Osteocyte (in vitro differentiated cells): ENCODE data around the gene ETDA. TPM values are rescaled to one million over a fixed set of nuclear protein-coding genes. Genes with fewer than 3 reads are reported as not detected.
"Not testable (repeated sequence)": the region's sequence is repeated elsewhere in the genome, so short reads cannot be mapped to it uniquely, and the experiment has no call there.

Experiments used
- DNase-seq: peaks from one replicate; pipeline ENCODE4 v3.0.0; 2021; ENCODE audit warnings: mixed read lengths; ENCODE audit not compliant: unreplicated experiment; ENCODE audit errors: extremely low spot score
- H3K27ac Mint-ChIP-seq: one replicate; pipeline ENCODE4 v1.8.0; 2021; ENCODE audit warnings: mild to moderate bottlenecking, mixed read lengths; ENCODE audit not compliant: unreplicated experiment
- H3K27me3 Mint-ChIP-seq: one replicate; pipeline ENCODE4 v1.8.0; 2021; ENCODE audit warnings: mixed read lengths; ENCODE audit not compliant: unreplicated experiment
- H3K36me3 Mint-ChIP-seq: one replicate; pipeline ENCODE4 v1.8.0; 2021; ENCODE audit warnings: mixed read lengths; ENCODE audit not compliant: unreplicated experiment
- H3K4me1 Mint-ChIP-seq: one replicate; pipeline ENCODE4 v1.8.0; 2021; ENCODE audit warnings: mixed read lengths; ENCODE audit not compliant: unreplicated experiment
- H3K4me3 Mint-ChIP-seq: one replicate; pipeline ENCODE4 v1.8.0; 2021; ENCODE audit warnings: mild to moderate bottlenecking, moderate library complexity, mixed read lengths; ENCODE audit not compliant: unreplicated experiment
- H3K9me3 Mint-ChIP-seq: one replicate; pipeline ENCODE4 v1.8.0; 2021; ENCODE audit warnings: mixed read lengths; ENCODE audit not compliant: unreplicated experiment
- total RNA-seq: library from RNA; stranded (reverse); gene quantifications from 2 replicates; pipeline ENCODE4 v1.2.1, GENCODE V29; 2021
- TF ChIP-seq, protein P1 (sequence below): fragments of 200-600 bp; sonication (generic); IDR thresholded peaks from 2 replicates; pipeline ENCODE4 v1.5.0; 2021; ENCODE audit warnings: antibody characterized with exemption, mild to moderate bottlenecking, moderate library complexity

The ETDA gene
- total RNA-seq, 1 donor from 2014 or later = not detected

DNA sequence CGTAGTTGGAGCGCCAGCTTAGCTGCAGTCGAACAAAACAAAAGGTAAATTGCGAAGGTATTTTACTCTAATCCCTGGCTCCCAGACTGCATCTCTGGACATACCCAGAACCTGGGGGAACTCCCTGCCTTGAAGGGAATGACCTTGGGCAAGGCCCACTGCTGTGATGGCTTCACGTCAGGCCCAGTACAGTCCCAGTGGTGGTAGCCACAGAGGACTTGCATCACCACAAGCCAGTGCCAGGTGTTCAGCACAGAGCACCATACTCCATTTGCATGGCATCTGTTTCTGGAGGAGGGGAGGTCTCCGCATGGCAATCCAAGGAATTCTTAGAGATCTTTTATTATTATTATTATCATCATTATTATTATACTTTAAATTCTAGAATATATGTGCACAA, 5.6 kb downstream of the ETDA start:
- Mint-ChIP-seq H3K27ac (no peak overlapping the region), H3K4me1 (no peaks in the 10 kb centered on the region), H3K4me3 (no peak overlapping the region), H3K27me3 (no peaks in the 10 kb centered on the region), H3K36me3 (no peaks in the 10 kb centered on the region), H3K9me3 (peaks cover 19% of the 10 kb centered on the region)
- DNase-seq = peak; percentile 67
- TF ChIP-seq, protein P1, sequence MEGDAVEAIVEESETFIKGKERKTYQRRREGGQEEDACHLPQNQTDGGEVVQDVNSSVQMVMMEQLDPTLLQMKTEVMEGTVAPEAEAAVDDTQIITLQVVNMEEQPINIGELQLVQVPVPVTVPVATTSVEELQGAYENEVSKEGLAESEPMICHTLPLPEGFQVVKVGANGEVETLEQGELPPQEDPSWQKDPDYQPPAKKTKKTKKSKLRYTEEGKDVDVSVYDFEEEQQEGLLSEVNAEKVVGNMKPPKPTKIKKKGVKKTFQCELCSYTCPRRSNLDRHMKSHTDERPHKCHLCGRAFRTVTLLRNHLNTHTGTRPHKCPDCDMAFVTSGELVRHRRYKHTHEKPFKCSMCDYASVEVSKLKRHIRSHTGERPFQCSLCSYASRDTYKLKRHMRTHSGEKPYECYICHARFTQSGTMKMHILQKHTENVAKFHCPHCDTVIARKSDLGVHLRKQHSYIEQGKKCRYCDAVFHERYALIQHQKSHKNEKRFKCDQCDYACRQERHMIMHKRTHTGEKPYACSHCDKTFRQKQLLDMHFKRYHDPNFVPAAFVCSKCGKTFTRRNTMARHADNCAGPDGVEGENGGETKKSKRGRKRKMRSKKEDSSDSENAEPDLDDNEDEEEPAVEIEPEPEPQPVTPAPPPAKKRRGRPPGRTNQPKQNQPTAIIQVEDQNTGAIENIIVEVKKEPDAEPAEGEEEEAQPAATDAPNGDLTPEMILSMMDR = no peak

DNA sequence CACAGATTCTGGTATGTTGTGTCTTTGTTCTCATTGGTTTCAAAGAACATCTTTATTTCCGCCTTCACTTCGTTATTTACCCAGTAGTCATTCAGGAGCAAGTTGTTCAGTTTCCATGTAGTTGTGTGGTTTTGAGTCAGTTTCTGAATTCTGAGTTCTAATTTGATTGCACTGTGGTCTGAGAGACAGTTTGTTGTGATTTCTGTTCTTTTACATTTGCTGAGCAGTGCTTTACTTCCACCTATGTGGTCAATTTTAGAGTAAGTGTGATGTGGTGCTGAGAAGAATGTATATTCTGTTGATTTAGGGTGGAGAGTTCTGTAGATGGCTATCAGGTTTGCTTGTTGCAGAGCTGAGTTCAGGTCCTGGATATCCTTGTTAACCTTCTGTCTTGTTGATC, 9.1 kb downstream of the ETDA start:
- not testable (repeated sequence) for H3K4me3 Mint-ChIP-seq, H3K27ac Mint-ChIP-seq, H3K27me3 Mint-ChIP-seq, H3K36me3 Mint-ChIP-seq, H3K4me1 Mint-ChIP-seq, DNase-seq
- H3K9me3 Mint-ChIP-seq = peaks cover 39% of the 10 kb centered on the region

DNA sequence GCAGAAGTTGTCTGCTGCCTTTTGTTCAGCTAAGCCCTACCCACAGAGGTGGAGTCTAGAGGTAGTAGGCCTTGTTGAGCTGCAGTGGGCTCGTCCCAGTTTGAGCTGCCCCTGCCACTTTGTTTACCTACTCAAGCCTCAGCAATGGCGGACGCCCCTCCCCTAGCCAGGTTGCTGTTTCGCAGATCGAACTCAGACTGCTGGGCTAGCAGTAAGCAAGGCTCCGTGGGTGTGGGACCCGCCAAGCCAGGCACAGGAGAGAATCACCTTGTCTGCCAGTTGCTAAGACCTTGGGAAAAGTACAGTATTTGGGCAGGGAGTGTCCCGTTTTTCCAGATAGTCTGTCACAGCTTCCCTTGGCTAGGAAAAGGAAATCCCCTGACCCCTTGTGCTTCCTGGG, 11.5 kb downstream of the ETDA start:
- not testable (repeated sequence) for H3K4me3 Mint-ChIP-seq, H3K27me3 Mint-ChIP-seq, DNase-seq, H3K27ac Mint-ChIP-seq, H3K36me3 Mint-ChIP-seq, H3K4me1 Mint-ChIP-seq
- peaks cover 62% of the 10 kb centered on the region for H3K9me3 Mint-ChIP-seq

DNA sequence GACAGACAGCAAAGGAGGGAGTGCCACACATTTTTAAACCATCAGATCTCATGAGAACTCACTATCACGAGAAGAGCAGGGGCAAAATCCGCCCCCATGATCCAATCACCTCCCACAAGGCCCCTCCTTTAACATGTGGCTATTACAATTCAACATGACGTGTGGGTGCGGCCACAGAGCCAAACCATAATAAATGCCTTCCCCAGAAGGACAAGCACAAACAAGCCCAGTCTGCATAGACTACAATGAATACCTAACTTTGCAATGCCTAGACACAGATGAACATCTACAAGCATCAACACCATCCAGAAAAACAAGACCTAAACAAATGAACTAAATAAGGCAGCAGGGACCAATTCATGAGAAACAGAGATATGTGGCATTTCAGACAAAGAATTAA, 12.3 kb downstream of the ETDA start:
- Mint-ChIP-seq H3K36me3 (peaks cover 3% of the 10 kb centered on the region), H3K27me3 (no peaks in the 10 kb centered on the region), H3K27ac (no peak overlapping the region), H3K4me3 (no peak overlapping the region), H3K4me1 (no peaks in the 10 kb centered on the region), H3K9me3 (peaks cover 69% of the 10 kb centered on the region)
- TF ChIP-seq, protein P1 = no peak
- DNase-seq = no peak

DNA sequence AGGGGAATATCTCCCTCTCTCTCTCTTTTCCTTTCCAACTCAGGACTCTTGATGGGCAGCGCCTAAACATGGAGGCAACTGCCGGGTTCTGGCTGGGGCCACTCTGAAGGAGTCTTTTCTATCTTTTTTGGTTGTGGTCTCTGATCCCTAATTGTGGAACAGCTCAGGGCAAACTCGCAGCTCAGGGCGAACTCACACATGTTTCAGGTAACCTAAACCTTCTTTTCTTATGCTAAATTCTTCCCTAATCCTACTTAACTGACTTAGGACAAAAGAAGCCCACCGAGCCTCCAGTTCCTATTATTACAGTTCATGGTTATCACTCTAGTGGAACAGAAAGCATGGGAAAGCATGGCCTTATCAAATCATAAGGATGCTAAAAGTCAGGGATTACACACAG, 21.3 kb downstream of the ETDA start:
- Mint-ChIP-seq H3K4me1 (no peaks in the 10 kb centered on the region), H3K27me3 (no peaks in the 10 kb centered on the region), H3K9me3 (peaks cover 63% of the 10 kb centered on the region), H3K27ac (no peak overlapping the region), H3K36me3 (peaks cover 3% of the 10 kb centered on the region), H3K4me3 (no peak overlapping the region)
- TF ChIP-seq, protein P1 = no peak
- no peak for DNase-seq

DNA sequence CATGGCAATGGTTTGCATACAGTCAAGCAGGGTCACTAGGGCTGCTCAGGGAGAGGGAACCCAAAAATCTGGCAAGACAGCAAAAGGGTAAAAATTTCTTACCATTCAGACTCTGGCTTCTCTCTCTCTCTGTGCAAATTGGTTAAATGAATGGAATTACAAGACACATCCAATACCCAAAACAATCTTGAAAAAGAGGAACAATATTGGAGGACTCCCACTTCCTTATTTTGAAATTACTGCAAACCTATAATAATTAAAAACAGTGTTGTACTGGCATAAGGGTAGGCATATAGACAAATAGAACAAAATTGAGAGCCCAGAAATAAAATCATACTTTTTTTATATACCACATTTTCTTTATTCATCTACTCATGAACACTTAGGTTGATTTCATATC, 24.1 kb downstream of the ETDA start:
- TF ChIP-seq, protein P1 = no peak
- DNase-seq = no peak
- H3K27ac Mint-ChIP-seq = no peak overlapping the region
- H3K27me3 Mint-ChIP-seq = no peaks in the 10 kb centered on the region
- H3K9me3 Mint-ChIP-seq = peaks cover 61% of the 10 kb centered on the region
- no peaks in the 10 kb centered on the region for H3K4me1 Mint-ChIP-seq
- no peak overlapping the region for H3K4me3 Mint-ChIP-seq
- no peaks in the 10 kb centered on the region for H3K36me3 Mint-ChIP-seq
